Liver (tissue), 3 donors: ENCODE results near the gene NFILZ.

Source experiments
- ATF3 ChIP-seq: IDR thresholded peaks from 2 replicates; pipeline ENCODE4 v1.6.1; 2016; ENCODE audit warnings: antibody characterized with exemption
- CTCF ChIP-seq: fragments of 150-350 bp; IDR thresholded peaks from 2 replicates; pipeline ENCODE4 v1.5.1; 2017; ENCODE audit warnings: improper control_type of control experiment, low read depth, low read length; ENCODE audit not compliant: missing input control
- FOXA1 ChIP-seq: IDR thresholded peaks from 2 replicates; pipeline ENCODE4 v1.6.1; 2016; ENCODE audit warnings: antibody characterized with exemption
- FOXA2 ChIP-seq: IDR thresholded peaks from 2 replicates; pipeline ENCODE4 v1.6.1; 2016; ENCODE audit warnings: antibody characterized with exemption
- GABPA ChIP-seq, 2 donors: IDR thresholded peaks in 1 of 2; conservative IDR thresholded peaks in 1 of 2; 2 replicates each; pipeline ENCODE4 v1.6.1; 2016; ENCODE audit warnings: antibody characterized with exemption in 2 of 2, mild to moderate bottlenecking in 1 of 2, moderate library complexity in 1 of 2
- MAX ChIP-seq: IDR thresholded peaks from 2 replicates; pipeline ENCODE4 v1.6.1; 2016; ENCODE audit warnings: antibody characterized with exemption
- NR2F2 ChIP-seq: IDR thresholded peaks from 2 replicates; pipeline ENCODE4 v1.6.1; 2016; ENCODE audit warnings: antibody characterized with exemption
- RAD21 ChIP-seq, 2 donors: IDR thresholded peaks; 2 replicates each; pipeline ENCODE4 v1.6.1; 2016; ENCODE audit warnings: antibody characterized with exemption in 2 of 2, mild to moderate bottlenecking in 2 of 2
- REST ChIP-seq: IDR thresholded peaks from 2 replicates; pipeline ENCODE4 v1.6.1; 2016; ENCODE audit warnings: antibody characterized with exemption, mild to moderate bottlenecking
- RXRA ChIP-seq, 2 donors: IDR thresholded peaks; 2 replicates each; pipeline ENCODE4 v1.6.1; 2017 to 2018; ENCODE audit warnings: antibody characterized with exemption in 2 of 2, mild to moderate bottlenecking in 1 of 2
- SP1 ChIP-seq: IDR thresholded peaks from 2 replicates; pipeline ENCODE4 v1.6.1; 2018; ENCODE audit warnings: antibody characterized with exemption, mild to moderate bottlenecking
- TAF1 ChIP-seq: conservative IDR thresholded peaks from 2 replicates; pipeline ENCODE4 v1.6.1; 2016; ENCODE audit warnings: antibody characterized with exemption, mild to moderate bottlenecking
- YY1 ChIP-seq: IDR thresholded peaks from 2 replicates; pipeline ENCODE4 v1.6.1; 2016; ENCODE audit warnings: antibody characterized with exemption, mild to moderate bottlenecking
- ZBTB33 ChIP-seq: IDR thresholded peaks from 2 replicates; pipeline ENCODE4 v1.6.1; 2016; ENCODE audit warnings: antibody characterized with exemption
- donor health status: healthy.
- donor health status: healthy.

GRCh38 chr19:8611877-8612806 lies 18.3 kb upstream of the NFILZ start:
- no peak for TF ChIP-seq REST
- TF ChIP-seq NR2F2, result peak; percentile 78
- no peak for TF ChIP-seq MAX
- TF ChIP-seq FOXA1, result no peak
- no peak for TF ChIP-seq YY1
- no peak for TF ChIP-seq CTCF
- no peak for TF ChIP-seq FOXA2
- no peak for TF ChIP-seq ZBTB33
- TF ChIP-seq SP1, result no peak
- TF ChIP-seq RXRA (IDR thresholded peaks at IDR 0.05), result no peak
- no peak for TF ChIP-seq TAF1
- no peak for TF ChIP-seq ATF3
- TF ChIP-seq RAD21 (IDR thresholded peaks at IDR 0.05), result no peak
- no peak for TF ChIP-seq GABPA (IDR thresholded peaks at IDR 0.05 in 1 of 2, conservative IDR thresholded peaks at IDR 0.05 in 1 of 2)
